ENCODE data around the gene KRT86. TPM values are rescaled to one million over a fixed set of nuclear protein-coding genes. Genes with fewer than 3 reads are reported as not detected.

Gene KRT86
- total and polyA plus RNA-seq, 9 of the 15 experiments (the other 6 are each of a cell fraction or from before 2014, with no cell fraction given): not detected

DNA sequence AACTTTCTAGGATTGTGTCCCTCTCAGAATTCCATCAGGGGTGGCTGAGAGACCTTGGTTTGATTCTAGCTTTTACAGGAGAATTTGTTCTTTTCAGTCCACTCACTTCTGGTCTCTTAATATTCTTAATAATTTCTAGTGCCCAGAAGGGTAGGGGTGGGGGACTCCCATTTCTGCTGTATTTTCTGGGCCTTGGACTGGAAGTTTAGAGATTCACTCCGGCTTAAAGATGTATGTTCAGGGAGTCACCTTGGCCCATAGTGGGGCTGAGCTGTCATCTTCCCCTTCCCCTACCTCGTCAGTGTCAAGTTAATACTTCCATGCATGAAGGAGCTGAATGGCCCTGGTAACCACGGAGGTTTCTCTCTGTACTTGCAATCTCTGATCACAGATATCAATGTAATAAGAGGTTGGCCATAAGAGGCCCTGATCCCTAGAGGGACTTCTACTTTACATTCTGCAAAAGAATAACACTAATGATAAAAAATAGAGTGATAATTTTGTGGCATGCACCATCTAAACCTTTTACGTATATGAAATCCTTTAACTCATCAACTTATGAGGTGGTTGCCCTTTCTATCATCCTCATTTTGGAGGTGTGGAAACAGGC, 10.2 kb downstream of the KRT86 start:
- CTCF ChIA-PET (ENCODE audit: low intra/inter-chr PET ratio): interaction anchor here (0.7 kb wide), 1 partner anchor 97 kb away, joined by 4 read pairs; no protein-coding TSS in a partner anchor

DNA sequence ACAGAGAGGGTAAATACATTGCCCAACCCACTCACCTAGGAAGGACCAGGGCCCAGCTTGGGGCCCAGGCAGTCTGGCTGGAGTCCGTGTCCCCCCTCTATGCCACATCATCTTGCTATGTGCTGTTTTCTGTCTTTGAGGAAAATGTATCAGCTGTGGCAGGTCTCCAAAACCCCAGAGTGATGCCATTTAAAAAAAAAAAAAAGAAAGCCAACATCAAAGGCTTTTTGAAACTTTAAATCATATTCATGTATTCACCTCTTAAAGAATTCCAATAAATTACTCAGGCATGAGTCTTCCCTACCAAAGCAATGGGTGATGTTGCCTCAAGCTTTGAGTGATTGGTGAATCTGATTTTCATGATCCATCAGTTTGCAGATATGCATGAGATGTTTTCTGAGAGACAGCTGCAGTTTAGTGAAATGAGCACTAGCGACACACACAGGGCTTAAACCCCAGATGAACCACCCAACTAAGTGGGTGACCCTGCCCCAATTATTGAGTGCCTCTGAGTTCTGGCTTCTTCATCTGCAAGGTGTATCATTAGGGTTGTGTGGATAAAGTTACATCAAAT, 10.8 kb downstream of the KRT86 start:
- no peak for FAIRE-seq
- TF ChIP-seq, protein P1, sequence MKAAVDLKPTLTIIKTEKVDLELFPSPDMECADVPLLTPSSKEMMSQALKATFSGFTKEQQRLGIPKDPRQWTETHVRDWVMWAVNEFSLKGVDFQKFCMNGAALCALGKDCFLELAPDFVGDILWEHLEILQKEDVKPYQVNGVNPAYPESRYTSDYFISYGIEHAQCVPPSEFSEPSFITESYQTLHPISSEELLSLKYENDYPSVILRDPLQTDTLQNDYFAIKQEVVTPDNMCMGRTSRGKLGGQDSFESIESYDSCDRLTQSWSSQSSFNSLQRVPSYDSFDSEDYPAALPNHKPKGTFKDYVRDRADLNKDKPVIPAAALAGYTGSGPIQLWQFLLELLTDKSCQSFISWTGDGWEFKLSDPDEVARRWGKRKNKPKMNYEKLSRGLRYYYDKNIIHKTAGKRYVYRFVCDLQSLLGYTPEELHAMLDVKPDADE (conservative IDR thresholded peaks at IDR 0.05; ENCODE audit: control insufficient read depth, low read depth, low read length): no peak
- TF ChIP-seq GATAD2B (IDR thresholded peaks at IDR 0.05; ENCODE audit: borderline replicate concordance): no peak
- no peak for TF ChIP-seq NFXL1 (CRISPR knock-in tag; IDR thresholded peaks at IDR 0.05)
- no peak for TF ChIP-seq COPS2 (conservative IDR thresholded peaks at IDR 0.05)
- in situ Hi-C loops (cut with MboI) (no loop called here), intact Hi-C loops (cut with micrococcal nuclease) (no loop called here)
- Histone ChIP-seq H3K9ac (ENCODE audit: insufficient read depth in 1 of 2, low read depth in 2 of 2, low read length in 2 of 2) (no peak overlapping the region), H3K4me1 (replicated peaks in 1 of 2; ENCODE audit: control insufficient read depth in 2 of 2, insufficient read depth in 2 of 2, low read length in 2 of 2) (peaks cover 0 to 11% of the 10 kb centered on the region in 2 experiments; a peak in 3 of 5 replicates), H3K27ac (ENCODE audit: extremely low read depth, low read depth, low read length) (no peak overlapping the region), H3K9me3 (replicated peaks; ENCODE audit: control insufficient read depth, insufficient read depth, low read depth, low read length) (no peaks in the 10 kb centered on the region), H3K36me3 (ENCODE audit: control insufficient read depth, insufficient read depth, low read length) (no peaks in the 10 kb centered on the region), H3K4me3 (no peak overlapping the region), H3K27me3 (ENCODE audit: control insufficient read depth in 2 of 2, insufficient read depth in 2 of 2, low read length in 2 of 2) (peaks cover 0 to 16% of the 10 kb centered on the region in 2 experiments; a peak in 2 of 5 replicates), H3K9me1 (ENCODE audit: control insufficient read depth, insufficient read depth, low read length) (no peaks in the 10 kb centered on the region), H3K79me2 (ENCODE audit: control insufficient read depth, insufficient read depth, low read length) (no peaks in the 10 kb centered on the region), H4K20me1 (replicated peaks; ENCODE audit: control insufficient read depth, insufficient read depth, low read length) (no peaks in the 10 kb centered on the region), H2AFZ (ENCODE audit: low read depth, low read length) (no peak overlapping the region), H3K4me2 (ENCODE audit: insufficient read depth, low read length) (no peak overlapping the region)
- no peak for DNase-seq (ENCODE audit: extremely low read depth in 1 of 4, low spot score in 3 of 4)
- no peak for ATAC-seq
- 3% methylated on average over 2 of the region's 2 CpGs for WGBS (ENCODE audit: insufficient coverage, low coverage, missing lambda C conversion rate)
- ChIA-PET CTCF (ENCODE audit: low intra/inter-chr PET ratio) (interaction anchor here (0.7 kb wide), 1 partner anchor 97 kb away, joined by 4 read pairs; no protein-coding TSS in a partner anchor), POLR2A (interaction anchor here (0.6 to 1.0 kb wide), 2 partner anchors 78 to 290 kb away, joined by 3 read pairs; no protein-coding TSS in a partner anchor)
- no TSS peak for BruUV-seq (replicated peaks)

More for the DNA sequence above, 10.2 kb downstream of the KRT86 start:
- no peaks in the 10 kb centered on the region for H3K36me3 ChIP-seq (ENCODE audit: control insufficient read depth, insufficient read depth, low read length)
- ATAC-seq (no peak), DNase-seq (ENCODE audit: extremely low read depth in 1 of 4, low spot score in 3 of 4) (no peak), FAIRE-seq (no peak)
- intact Hi-C loops (cut with micrococcal nuclease) (no loop called here), in situ Hi-C loops (cut with MboI) (no loop called here)
- peaks cover 0 to 16% of the 10 kb centered on the region in 2 experiments; a peak in 2 of 5 replicates for H3K27me3 ChIP-seq (ENCODE audit: control insufficient read depth in 2 of 2, insufficient read depth in 2 of 2, low read length in 2 of 2)
- no peak overlapping the region for H3K9ac ChIP-seq (ENCODE audit: insufficient read depth in 1 of 2, low read depth in 2 of 2, low read length in 2 of 2)
- 2% methylated on average over 4 of the region's 4 CpGs for WGBS (ENCODE audit: insufficient coverage, low coverage, missing lambda C conversion rate)
- TF ChIP-seq ZNF217 (CRISPR knock-in tag; IDR thresholded peaks at IDR 0.05) (no peak), NFIX (CRISPR knock-in tag; IDR thresholded peaks at IDR 0.05; ENCODE audit: low read depth) (no peak), POLR3A (IDR thresholded peaks at IDR 0.05; ENCODE audit: borderline replicate concordance, extremely low read depth, insufficient read depth, insufficient read length) (no peak), CSDE1 (IDR thresholded peaks at IDR 0.05) (no peak)
- H2AFZ ChIP-seq (ENCODE audit: low read depth, low read length): no peak overlapping the region
- no peak overlapping the region for H3K4me2 ChIP-seq (ENCODE audit: insufficient read depth, low read length)
- no peak overlapping the region for H3K27ac ChIP-seq (ENCODE audit: extremely low read depth, low read depth, low read length)
- POLR2A ChIA-PET: interaction anchor here (0.6 to 1.0 kb wide), 2 partner anchors 78 to 111 kb away, joined by 3 read pairs; no protein-coding TSS in a partner anchor
- H3K9me1 ChIP-seq (ENCODE audit: control insufficient read depth, insufficient read depth, low read length): no peaks in the 10 kb centered on the region
- no TSS peak for BruUV-seq (replicated peaks)
- peaks cover 0 to 17% of the 10 kb centered on the region in 2 experiments; a peak in 3 of 5 replicates for H3K4me1 ChIP-seq (replicated peaks in 1 of 2; ENCODE audit: control insufficient read depth in 2 of 2, insufficient read depth in 2 of 2, low read length in 2 of 2)
- no peak overlapping the region for H3K4me3 ChIP-seq
- no peaks in the 10 kb centered on the region for H4K20me1 ChIP-seq (replicated peaks; ENCODE audit: control insufficient read depth, insufficient read depth, low read length)
- no peaks in the 10 kb centered on the region for H3K79me2 ChIP-seq (ENCODE audit: control insufficient read depth, insufficient read depth, low read length)
- no peaks in the 10 kb centered on the region for H3K9me3 ChIP-seq (replicated peaks; ENCODE audit: control insufficient read depth, insufficient read depth, low read depth, low read length)
